WERI-Rb-1 (cell line): ENCODE results near the gene FHIT.

Experiments
- DNase-seq: peaks from one replicate; pipeline ENCODE4 v3.0.0-alpha.2; 2020
- H3K27ac ChIP-seq: fragments of 250-450 bp; sonication (Bioruptor Pico); 2 replicates; pipeline ENCODE4 v1.5.1; 2020; ENCODE audit warnings: mild to moderate bottlenecking, moderate library complexity
- H3K27me3 ChIP-seq: fragments of 250-450 bp; sonication (Bioruptor Pico); 2 replicates; pipeline ENCODE4 v1.5.1; 2021; ENCODE audit warnings: mild to moderate bottlenecking, low read depth, moderate library complexity; ENCODE audit not compliant: insufficient read depth, severe bottlenecking
- H3K36me3 ChIP-seq: fragments of 250-450 bp; sonication (Bioruptor Pico); 2 replicates; pipeline ENCODE4 v1.5.1; 2020; ENCODE audit warnings: mild to moderate bottlenecking, moderate library complexity
- H3K4me3 ChIP-seq: 2 replicates; pipeline ENCODE4 v1.5.1; 2011; ENCODE audit warnings: low read depth, mild to moderate bottlenecking, control low read depth, low read length
- H3K9me3 ChIP-seq: fragments of 250-450 bp; sonication (Bioruptor Pico); 2 replicates; pipeline ENCODE4 v1.5.1; 2021; ENCODE audit warnings: mild to moderate bottlenecking, moderate library complexity; ENCODE audit not compliant: severe bottlenecking
- CTCF ChIP-seq: IDR thresholded peaks from 2 replicates; pipeline ENCODE4 v1.5.1; 2011; ENCODE audit warnings: low read depth, mild to moderate bottlenecking, control low read depth, inconsistent platforms, low read length

The FHIT gene

GRCh38 chr3:59798372-59799086, 1452.7 kb downstream of the FHIT start:
- Histone ChIP-seq H3K27me3 (no peaks in the 10 kb centered on the region), H3K9me3 (peaks cover 2% of the 10 kb centered on the region), H3K4me3 (no peak overlapping the region), H3K27ac (no peak overlapping the region), H3K36me3 (no peaks in the 10 kb centered on the region)
- DNase-seq = no peak
- no peak for TF ChIP-seq CTCF

- Histone ChIP-seq H3K27me3 (no peaks in the 10 kb centered on the region), H3K4me3 (no peak overlapping the region)
- TF ChIP-seq CTCF = no peak
Measured at GRCh38 chr3:59797533-59797932, 1453.7 kb downstream of the FHIT start.

GRCh38 chr3:59796456-59796855, 1454.8 kb downstream of the FHIT start:
- Histone ChIP-seq H3K27me3 (no peaks in the 10 kb centered on the region), H3K27ac (no peak overlapping the region), H3K9me3 (peaks cover 2% of the 10 kb centered on the region), H3K4me3 (no peak overlapping the region), H3K36me3 (no peaks in the 10 kb centered on the region)
- no peak for TF ChIP-seq CTCF
- DNase-seq = no peak

More at GRCh38 chr3:59797533-59797932, 1453.7 kb downstream of the FHIT start:
- DNase-seq = no peak
- peaks cover 2% of the 10 kb centered on the region for H3K9me3 ChIP-seq
- H3K36me3 ChIP-seq = no peaks in the 10 kb centered on the region
- H3K27ac ChIP-seq = no peak overlapping the region

- H3K27ac ChIP-seq = no peak overlapping the region
- TF ChIP-seq CTCF = no peak
- no peak for DNase-seq
- no peaks in the 10 kb centered on the region for H3K27me3 ChIP-seq
- peaks cover 2% of the 10 kb centered on the region for H3K9me3 ChIP-seq
- H3K36me3 ChIP-seq = no peaks in the 10 kb centered on the region
- no peak overlapping the region for H3K4me3 ChIP-seq
Measured at GRCh38 chr3:59795756-59796155, 1455.5 kb downstream of the FHIT start.

- no peak for TF ChIP-seq CTCF
- Histone ChIP-seq H3K9me3 (peaks cover 2% of the 10 kb centered on the region), H3K27ac (no peak overlapping the region), H3K27me3 (no peaks in the 10 kb centered on the region), H3K36me3 (no peaks in the 10 kb centered on the region), H3K4me3 (no peak overlapping the region)
- DNase-seq = no peak
Measured at GRCh38 chr3:59793976-59794375, 1457.3 kb downstream of the FHIT start.

- Histone ChIP-seq H3K36me3 (no peaks in the 10 kb centered on the region), H3K9me3 (no peaks in the 10 kb centered on the region), H3K4me3 (no peak overlapping the region), H3K27ac (no peak overlapping the region), H3K27me3 (no peaks in the 10 kb centered on the region)
- TF ChIP-seq CTCF = no peak
- no peak for DNase-seq
Measured at GRCh38 chr3:59791774-59792308, 1459.4 kb downstream of the FHIT start.
